Measurements from ENCODE around the gene HACE1.

HACE1 gene

GRCh38 chr6:104686550-104687175 is 173.1 kb downstream of the HACE1 start:
- DNase-seq: no peak

GRCh38 chr6:104685871-104686549 is 173.7 kb downstream of the HACE1 start:
- no peak for DNase-seq

- no peak for DNase-seq
These were observed 174.8 kb downstream of the HACE1 start for GRCh38 chr6:104684911-104685415.

DNA sequence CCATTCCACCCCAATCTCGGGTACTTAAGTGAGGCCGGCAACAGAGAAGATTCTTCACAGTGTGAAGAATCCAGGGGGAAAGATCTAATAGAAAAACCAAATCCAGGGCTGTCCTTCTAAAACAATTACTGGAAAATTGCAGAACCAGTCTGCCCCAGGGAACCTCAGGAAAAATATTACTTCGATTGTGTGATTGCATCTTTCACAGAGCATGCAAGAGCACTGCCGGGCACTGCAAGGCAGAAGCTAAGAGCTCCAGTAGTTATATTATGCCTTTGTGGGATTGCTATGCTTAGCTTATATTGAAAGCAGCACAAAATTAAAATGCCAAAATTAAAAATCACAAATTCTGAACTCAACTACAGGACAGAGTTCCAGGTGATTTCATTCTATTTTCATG is 175.9 kb downstream of the HACE1 start:
- no peak for DNase-seq

DNA sequence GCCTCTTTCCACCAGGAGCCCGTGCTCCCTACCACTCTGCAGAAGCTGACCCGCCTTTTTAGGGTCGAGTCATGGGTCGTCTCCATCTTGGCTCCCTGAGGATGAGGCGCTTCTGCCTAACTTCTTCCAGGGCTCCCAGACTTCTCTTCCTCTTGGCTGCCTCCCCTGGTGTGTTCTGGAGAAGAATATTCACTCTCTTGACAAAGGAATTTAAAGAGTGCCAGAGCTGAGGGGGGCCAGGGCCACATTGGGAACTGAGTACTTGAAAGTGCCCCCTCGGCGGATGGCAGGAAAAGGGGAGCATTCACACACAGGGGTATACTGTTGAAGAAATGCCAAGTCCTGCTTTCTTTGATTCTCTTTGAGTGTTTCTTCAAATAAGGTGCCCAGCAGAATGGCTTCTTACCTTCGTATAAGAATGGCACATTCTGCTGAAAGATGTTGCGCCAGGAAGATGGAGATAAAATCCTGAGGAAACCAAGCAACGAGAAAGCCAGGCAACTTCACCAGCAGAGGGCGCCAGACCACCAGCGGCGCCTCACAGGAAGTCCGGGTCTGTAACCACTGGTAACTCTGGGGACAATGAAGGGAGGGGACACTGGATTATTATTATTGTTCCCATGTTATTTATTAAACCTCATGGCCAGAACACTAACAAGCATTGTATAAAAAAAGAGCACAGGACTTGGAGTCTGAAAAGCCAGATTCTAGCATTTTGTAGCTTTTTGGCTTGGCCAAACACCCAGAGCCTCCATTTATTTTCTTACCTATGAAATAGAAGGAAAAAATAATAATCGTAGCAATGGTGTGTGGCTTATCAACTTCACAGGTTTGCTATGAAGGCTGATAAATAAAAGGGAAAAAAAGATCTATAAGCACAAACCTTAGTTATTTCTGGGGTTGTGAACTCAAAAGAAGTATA is 176.7 kb downstream of the HACE1 start:
- DNase-seq: no peak

DNA sequence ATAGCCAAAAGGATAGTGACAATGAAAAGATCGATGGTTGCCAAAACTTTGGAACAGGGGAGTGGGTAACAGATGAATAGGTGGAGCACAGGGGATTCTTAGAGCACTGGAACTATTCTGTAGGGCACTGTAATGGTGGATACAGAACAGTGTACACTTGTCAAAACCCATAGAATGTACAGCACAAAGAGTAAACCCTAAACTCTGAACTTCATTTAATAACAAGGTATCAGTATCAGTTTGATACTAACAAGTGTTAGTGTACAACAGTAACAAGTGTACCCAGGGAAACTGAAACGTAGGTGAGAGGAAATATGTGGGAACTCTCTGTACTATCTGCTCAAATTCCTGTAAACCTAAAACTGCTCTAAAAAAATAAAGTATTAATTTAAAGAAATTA is 179.2 kb downstream of the HACE1 start:
- DNase-seq: no peak

- DNase-seq: no peak
These were observed 179.7 kb downstream of the HACE1 start for GRCh38 chr6:104679971-104680370.

Measured in NCI-H1930 (cell line).